ENCODE data around the gene TCF23. TPM values are rescaled to one million over a fixed set of nuclear protein-coding genes. Genes with fewer than 3 reads are reported as not detected.

TCF23 gene
- total RNA-seq, 1 donor from 2014 or later, result not detected

DNA sequence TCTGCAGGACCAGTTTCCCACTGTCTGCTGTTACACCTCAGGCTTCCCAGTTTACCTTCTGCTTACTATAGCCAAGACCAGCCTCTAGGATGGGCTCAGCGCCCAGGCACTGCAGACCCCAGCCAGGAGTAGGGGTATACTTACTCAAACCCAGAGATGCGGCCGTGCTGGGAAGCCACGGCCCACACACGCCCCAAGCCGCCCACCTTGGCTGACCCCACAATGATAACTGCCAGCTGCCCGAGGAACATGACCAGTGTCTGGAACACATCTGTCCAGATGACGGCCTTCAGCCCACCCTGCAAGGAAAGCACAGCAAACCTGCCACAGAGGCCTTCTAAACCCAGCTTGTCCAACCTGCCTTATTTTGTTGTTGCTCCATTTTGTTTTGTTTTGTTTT lies 56.4 kb downstream of the TCF23 start:
- no peak overlapping the region for H3K27ac Mint-ChIP-seq (ENCODE audit: unreplicated experiment)
- DNase-seq (ENCODE audit: low read depth) (no peak), FAIRE-seq (no peak)
- H3K36me3 ChIP-seq (ENCODE audit: insufficient read depth, low read length), result peaks cover 35% of the 10 kb centered on the region
- H3K9me3 Mint-ChIP-seq (ENCODE audit: unreplicated experiment), result no peaks in the 10 kb centered on the region
- H3K27ac ChIP-seq (ENCODE audit: low read depth, low read length), result no peak overlapping the region
- H4K20me1 ChIP-seq (ENCODE audit: insufficient read depth, low read length), result peaks cover 10% of the 10 kb centered on the region
- no peak overlapping the region for H3K4me3 ChIP-seq (ENCODE audit: insufficient read depth, low read depth, low read length)
- no peak overlapping the region for H3K9ac ChIP-seq (ENCODE audit: low read length)
- no peak for TF ChIP-seq EZH2 (IDR thresholded peaks at IDR 0.05; ENCODE audit: insufficient read depth, low read length)
- TF ChIP-seq, protein P1, sequence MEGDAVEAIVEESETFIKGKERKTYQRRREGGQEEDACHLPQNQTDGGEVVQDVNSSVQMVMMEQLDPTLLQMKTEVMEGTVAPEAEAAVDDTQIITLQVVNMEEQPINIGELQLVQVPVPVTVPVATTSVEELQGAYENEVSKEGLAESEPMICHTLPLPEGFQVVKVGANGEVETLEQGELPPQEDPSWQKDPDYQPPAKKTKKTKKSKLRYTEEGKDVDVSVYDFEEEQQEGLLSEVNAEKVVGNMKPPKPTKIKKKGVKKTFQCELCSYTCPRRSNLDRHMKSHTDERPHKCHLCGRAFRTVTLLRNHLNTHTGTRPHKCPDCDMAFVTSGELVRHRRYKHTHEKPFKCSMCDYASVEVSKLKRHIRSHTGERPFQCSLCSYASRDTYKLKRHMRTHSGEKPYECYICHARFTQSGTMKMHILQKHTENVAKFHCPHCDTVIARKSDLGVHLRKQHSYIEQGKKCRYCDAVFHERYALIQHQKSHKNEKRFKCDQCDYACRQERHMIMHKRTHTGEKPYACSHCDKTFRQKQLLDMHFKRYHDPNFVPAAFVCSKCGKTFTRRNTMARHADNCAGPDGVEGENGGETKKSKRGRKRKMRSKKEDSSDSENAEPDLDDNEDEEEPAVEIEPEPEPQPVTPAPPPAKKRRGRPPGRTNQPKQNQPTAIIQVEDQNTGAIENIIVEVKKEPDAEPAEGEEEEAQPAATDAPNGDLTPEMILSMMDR (IDR thresholded peaks at IDR 0.05; ENCODE audit: insufficient read depth, low read depth, low read length), result no peak
- no peaks in the 10 kb centered on the region for H3K79me2 ChIP-seq (ENCODE audit: insufficient read depth, low read length)
- H3K9me3 ChIP-seq (ENCODE audit: insufficient read depth, low read depth, low read length), result no peaks in the 10 kb centered on the region
- H3K4me1 Mint-ChIP-seq (ENCODE audit: low read depth, unreplicated experiment), result peaks cover 10% of the 10 kb centered on the region
- peaks cover 7% of the 10 kb centered on the region for H3K4me1 ChIP-seq (ENCODE audit: insufficient read depth, low read length)
- no peak overlapping the region for H3K4me2 ChIP-seq (ENCODE audit: low read length)
- peaks cover 43% of the 10 kb centered on the region for H3K36me3 Mint-ChIP-seq (ENCODE audit: low read depth, unreplicated experiment)
- no peak overlapping the region for H3K4me3 Mint-ChIP-seq (ENCODE audit: unreplicated experiment)
- H3K27me3 Mint-ChIP-seq (ENCODE audit: low read depth, unreplicated experiment), result no peaks in the 10 kb centered on the region
- H3K27me3 ChIP-seq (ENCODE audit: insufficient read depth, low read length), result no peaks in the 10 kb centered on the region
- H2AFZ ChIP-seq (ENCODE audit: low read depth, low read length), result no peak overlapping the region

DNA sequence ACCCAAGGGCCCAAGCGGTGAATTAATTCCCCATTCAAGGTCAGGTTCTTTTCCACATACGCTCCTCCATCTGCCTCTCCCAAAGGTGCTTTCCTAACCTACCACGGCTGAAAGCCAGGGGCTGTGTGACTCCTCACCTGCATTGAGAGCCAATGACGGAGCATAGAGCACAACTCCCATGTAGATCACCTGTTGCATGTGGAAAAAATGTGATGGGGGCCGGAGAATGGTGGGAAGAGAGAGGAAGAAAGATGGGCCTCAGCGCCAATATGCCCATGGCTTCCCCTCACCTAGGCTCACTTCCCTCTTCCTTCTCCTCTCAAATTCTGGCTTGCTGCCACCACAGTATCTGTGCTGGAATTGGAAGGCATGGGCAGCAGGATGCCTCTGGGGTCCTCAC lies 57.5 kb downstream of the TCF23 start:
- no peak overlapping the region for H3K27ac ChIP-seq (ENCODE audit: low read depth, low read length)
- H3K4me2 ChIP-seq (ENCODE audit: low read length), result no peak overlapping the region
- H3K9me3 ChIP-seq (ENCODE audit: insufficient read depth, low read depth, low read length), result no peaks in the 10 kb centered on the region
- Mint-ChIP-seq H3K4me1 (ENCODE audit: low read depth, unreplicated experiment) (peaks cover 10% of the 10 kb centered on the region), H3K27me3 (ENCODE audit: low read depth, unreplicated experiment) (no peaks in the 10 kb centered on the region), H3K9me3 (ENCODE audit: unreplicated experiment) (no peaks in the 10 kb centered on the region), H3K27ac (ENCODE audit: unreplicated experiment) (no peak overlapping the region), H3K4me3 (ENCODE audit: unreplicated experiment) (no peak overlapping the region), H3K36me3 (ENCODE audit: low read depth, unreplicated experiment) (peaks cover 41% of the 10 kb centered on the region)
- no peaks in the 10 kb centered on the region for H3K27me3 ChIP-seq (ENCODE audit: insufficient read depth, low read length)
- FAIRE-seq (no peak), DNase-seq (ENCODE audit: low read depth) (no peak)
- peaks cover 5% of the 10 kb centered on the region for H3K79me2 ChIP-seq (ENCODE audit: insufficient read depth, low read length)
- no peak for TF ChIP-seq EZH2 (IDR thresholded peaks at IDR 0.05; ENCODE audit: insufficient read depth, low read length)
- TF ChIP-seq, protein P1 (IDR thresholded peaks at IDR 0.05; ENCODE audit: insufficient read depth, low read depth, low read length), result no peak
- peaks cover 10% of the 10 kb centered on the region for H3K4me1 ChIP-seq (ENCODE audit: insufficient read depth, low read length)
- H2AFZ ChIP-seq (ENCODE audit: low read depth, low read length), result no peak overlapping the region
- H3K9ac ChIP-seq (ENCODE audit: low read length), result no peak overlapping the region
- peaks cover 32% of the 10 kb centered on the region for H3K36me3 ChIP-seq (ENCODE audit: insufficient read depth, low read length)
- H3K4me3 ChIP-seq (ENCODE audit: insufficient read depth, low read depth, low read length), result no peak overlapping the region
- peaks cover 10% of the 10 kb centered on the region for H4K20me1 ChIP-seq (ENCODE audit: insufficient read depth, low read length)

Other genes starting within 250 kb of the TCF23 start
- 27.0 and 29.0 TPM in 2 replicates for gene MAPRE3, start 178.4 kb upstream of the TCF23 start, total RNA-seq
- gene TMEM214, start 116.0 kb upstream of the TCF23 start, total RNA-seq, result 93.5 and 108 TPM in 2 replicates
- gene AGBL5, start 97.3 kb upstream of the TCF23 start, total RNA-seq, result 19.9 and 20.7 TPM in 2 replicates
- 395 and 419 TPM in 2 replicates for gene OST4, start 77.3 kb upstream of the TCF23 start, total RNA-seq
- 0.95 and 1.2 TPM in 2 replicates for gene EMILIN1, start 70.4 kb upstream of the TCF23 start, total RNA-seq
- 0.94 and 0.95 TPM in 2 replicates for gene KHK, start 62.2 kb upstream of the TCF23 start, total RNA-seq
- gene CGREF1, start 29.9 kb upstream of the TCF23 start, total RNA-seq, result 1.8 and 3.0 TPM in 2 replicates
- not detected in 2 replicates for gene ABHD1, start 25.2 kb upstream of the TCF23 start, total RNA-seq
- gene PREB, start 14.4 kb upstream of the TCF23 start, total RNA-seq, result 48.9 and 49.2 TPM in 2 replicates
- gene PRR30, start 9.6 kb upstream of the TCF23 start, total RNA-seq, result not detected in 2 replicates
- gene ATRAID, start 63.0 kb downstream of the TCF23 start, total RNA-seq, result 62.9 and 66.9 TPM in 2 replicates
- 43.9 and 54.0 TPM in 2 replicates for gene SLC5A6, start 63.3 kb downstream of the TCF23 start, total RNA-seq
- 50.7 and 51.2 TPM in 2 replicates for gene CAD, start 68.4 kb downstream of the TCF23 start, total RNA-seq
- gene SLC30A3, start 114.0 kb downstream of the TCF23 start, total RNA-seq, result 0.16 and 0.34 TPM in 2 replicates
- not detected in 2 replicates for gene DNAJC5G, start 126.4 kb downstream of the TCF23 start, total RNA-seq
- not detected in 2 replicates for gene TRIM54, start 133.4 kb downstream of the TCF23 start, total RNA-seq
- 1.1 and 1.5 TPM in 2 replicates for gene UCN, start 159.4 kb downstream of the TCF23 start, total RNA-seq
- 54.0 and 55.7 TPM in 2 replicates for gene MPV17, start 174.1 kb downstream of the TCF23 start, total RNA-seq
- gene GTF3C2, start 207.8 kb downstream of the TCF23 start, total RNA-seq, result 52.9 and 61.3 TPM in 2 replicates
- 43.3 and 47.3 TPM in 2 replicates for gene EIF2B4, start 221.3 kb downstream of the TCF23 start, total RNA-seq
- gene SNX17, start 221.6 kb downstream of the TCF23 start, total RNA-seq, result 69.9 and 86.6 TPM in 2 replicates
- 13.5 and 13.7 TPM in 2 replicates for gene ZNF513, start 231.7 kb downstream of the TCF23 start, total RNA-seq

Data from astrocyte (in vitro differentiated cells and primary cell).